ENCODE measurements around the gene CASP8AP2.

GRCh38 chr6:89843070-89843469 is 13.4 kb downstream of the CASP8AP2 start:
- no peak for TF ChIP-seq YY1 (IDR thresholded peaks at IDR 0.05; ENCODE audit: insufficient read depth, insufficient read length)
- no peak for TF ChIP-seq SUZ12 (IDR thresholded peaks at IDR 0.05; ENCODE audit: extremely low read depth, insufficient read depth, insufficient read length)
